ENCODE results near the gene AXL. TPM values are rescaled to one million over a fixed set of nuclear protein-coding genes. Genes with fewer than 3 reads are reported as not detected.

The AXL gene
- total and polyA plus RNA-seq, 2 of the 13 experiments (the other 11 are each of a cell fraction or from before 2014, with no cell fraction given) = 0.71 to 5.9 TPM

DNA sequence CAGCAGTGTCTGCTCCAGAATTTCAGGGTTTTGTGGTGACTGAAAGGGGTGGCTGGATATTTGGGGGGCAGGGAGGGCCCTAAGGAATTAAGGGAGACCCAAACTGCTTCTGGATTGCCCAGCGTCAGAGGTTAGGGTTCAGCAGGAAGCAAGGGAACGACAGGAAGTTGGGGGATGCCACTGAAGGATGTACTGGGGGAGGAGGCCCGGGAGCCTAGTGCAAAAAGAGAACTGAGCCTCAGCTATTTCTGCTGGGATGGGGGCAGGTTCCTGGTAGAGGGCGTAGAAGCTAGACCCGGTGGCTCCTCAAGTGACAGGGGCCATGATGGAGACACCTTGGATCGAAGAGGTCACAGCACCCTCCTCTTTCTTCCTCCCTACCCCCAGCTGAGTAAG, 24.9 kb upstream of the AXL start:
- no TSS peak for BruUV-seq (replicated peaks)
- POLR2A ChIA-PET = interaction anchor here (0.9 to 2.1 kb wide), 2 partner anchors 18 to 69 kb away, joined by 3 to 11 read pairs; partner anchors contain the start of gene HNRNPUL1
- no peak overlapping the region for H2AFZ ChIP-seq (ENCODE audit: low read length)
- peak overlapping the region in 1 of 3 experiments; percentile 58; a peak in 3 of 6 replicates for H3K4me3 ChIP-seq (replicated peaks in 1 of 3; ENCODE audit: insufficient read depth in 1 of 3, low read depth in 2 of 3, low read length in 3 of 3)
- DNase-seq (ENCODE audit: low spot score) = no peak
- no peaks in the 10 kb centered on the region for H3K9me3 ChIP-seq (ENCODE audit: low read length)
- H3K4me2 ChIP-seq (ENCODE audit: low read depth, low read length) = peak overlapping the region; percentile 75; the same call in 1 of the 2 replicates
- peaks cover 43% of the 10 kb centered on the region for H3K4me1 ChIP-seq (ENCODE audit: insufficient read depth, low read length)
- CTCF ChIA-PET (ENCODE audit: low intra/inter-chr PET ratio, low total read pairs) = no interaction called here
- FAIRE-seq = no peak
- no peak for ATAC-seq
- no peaks in the 10 kb centered on the region for H3K36me3 ChIP-seq (replicated peaks in 1 of 2; ENCODE audit: control insufficient read depth in 1 of 2, insufficient read depth in 2 of 2, low read length in 2 of 2)
- no peak overlapping the region for H3K9ac ChIP-seq (ENCODE audit: insufficient read depth, low read depth, low read length)
- no peaks in the 10 kb centered on the region for H4K20me1 ChIP-seq (ENCODE audit: insufficient read depth, low read length)
- 23% methylated on average over 6 of the region's 6 CpGs for WGBS (ENCODE audit: low lambda C conversion rate)
- no peak overlapping the region for H3K27ac ChIP-seq (ENCODE audit: extremely low read length, insufficient read depth, low read length)
- intact Hi-C loops (cut with micrococcal nuclease; ENCODE audit: unreplicated experiment) (no loop called here), in situ Hi-C loops (cut with HindIII; ENCODE audit: extremely low pct_ligation_motif_present, low pct_unique_long_range_greater_than_20kb) (no loop called here)
- peaks cover 0 to 24% of the 10 kb centered on the region in 2 experiments; a peak in 2 of 5 replicates for H3K27me3 ChIP-seq (ENCODE audit: control insufficient read depth in 1 of 2, insufficient read depth in 2 of 2, low read length in 2 of 2)
- H3K79me2 ChIP-seq (ENCODE audit: insufficient read depth, low read length) = no peaks in the 10 kb centered on the region
- TF ChIP-seq KDM3A (CRISPR knock-in tag; IDR thresholded peaks at IDR 0.05; ENCODE audit: low read depth) (no peak), KDM6A (CRISPR knock-in tag; IDR thresholded peaks at IDR 0.05; ENCODE audit: low read depth) (no peak), MAFG (CRISPR knock-in tag; IDR thresholded peaks at IDR 0.05) (no peak), ZNF790 (CRISPR knock-in tag; IDR thresholded peaks at IDR 0.05; ENCODE audit: borderline replicate concordance) (no peak), NR3C1 (CRISPR knock-in tag; IDR thresholded peaks at IDR 0.05) (no peak)
- TF ChIP-seq, protein P1, sequence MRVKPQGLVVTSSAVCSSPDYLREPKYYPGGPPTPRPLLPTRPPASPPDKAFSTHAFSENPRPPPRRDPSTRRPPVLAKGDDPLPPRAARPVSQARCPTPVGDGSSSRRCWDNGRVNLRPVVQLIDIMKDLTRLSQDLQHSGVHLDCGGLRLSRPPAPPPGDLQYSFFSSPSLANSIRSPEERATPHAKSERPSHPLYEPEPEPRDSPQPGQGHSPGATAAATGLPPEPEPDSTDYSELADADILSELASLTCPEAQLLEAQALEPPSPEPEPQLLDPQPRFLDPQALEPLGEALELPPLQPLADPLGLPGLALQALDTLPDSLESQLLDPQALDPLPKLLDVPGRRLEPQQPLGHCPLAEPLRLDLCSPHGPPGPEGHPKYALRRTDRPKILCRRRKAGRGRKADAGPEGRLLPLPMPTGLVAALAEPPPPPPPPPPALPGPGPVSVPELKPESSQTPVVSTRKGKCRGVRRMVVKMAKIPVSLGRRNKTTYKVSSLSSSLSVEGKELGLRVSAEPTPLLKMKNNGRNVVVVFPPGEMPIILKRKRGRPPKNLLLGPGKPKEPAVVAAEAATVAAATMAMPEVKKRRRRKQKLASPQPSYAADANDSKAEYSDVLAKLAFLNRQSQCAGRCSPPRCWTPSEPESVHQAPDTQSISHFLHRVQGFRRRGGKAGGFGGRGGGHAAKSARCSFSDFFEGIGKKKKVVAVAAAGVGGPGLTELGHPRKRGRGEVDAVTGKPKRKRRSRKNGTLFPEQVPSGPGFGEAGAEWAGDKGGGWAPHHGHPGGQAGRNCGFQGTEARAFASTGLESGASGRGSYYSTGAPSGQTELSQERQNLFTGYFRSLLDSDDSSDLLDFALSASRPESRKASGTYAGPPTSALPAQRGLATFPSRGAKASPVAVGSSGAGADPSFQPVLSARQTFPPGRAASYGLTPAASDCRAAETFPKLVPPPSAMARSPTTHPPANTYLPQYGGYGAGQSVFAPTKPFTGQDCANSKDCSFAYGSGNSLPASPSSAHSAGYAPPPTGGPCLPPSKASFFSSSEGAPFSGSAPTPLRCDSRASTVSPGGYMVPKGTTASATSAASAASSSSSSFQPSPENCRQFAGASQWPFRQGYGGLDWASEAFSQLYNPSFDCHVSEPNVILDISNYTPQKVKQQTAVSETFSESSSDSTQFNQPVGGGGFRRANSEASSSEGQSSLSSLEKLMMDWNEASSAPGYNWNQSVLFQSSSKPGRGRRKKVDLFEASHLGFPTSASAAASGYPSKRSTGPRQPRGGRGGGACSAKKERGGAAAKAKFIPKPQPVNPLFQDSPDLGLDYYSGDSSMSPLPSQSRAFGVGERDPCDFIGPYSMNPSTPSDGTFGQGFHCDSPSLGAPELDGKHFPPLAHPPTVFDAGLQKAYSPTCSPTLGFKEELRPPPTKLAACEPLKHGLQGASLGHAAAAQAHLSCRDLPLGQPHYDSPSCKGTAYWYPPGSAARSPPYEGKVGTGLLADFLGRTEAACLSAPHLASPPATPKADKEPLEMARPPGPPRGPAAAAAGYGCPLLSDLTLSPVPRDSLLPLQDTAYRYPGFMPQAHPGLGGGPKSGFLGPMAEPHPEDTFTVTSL (CRISPR knock-in tag; IDR thresholded peaks at IDR 0.05; ENCODE audit: borderline replicate concordance) = no peak
- TF ChIP-seq, protein P2, sequence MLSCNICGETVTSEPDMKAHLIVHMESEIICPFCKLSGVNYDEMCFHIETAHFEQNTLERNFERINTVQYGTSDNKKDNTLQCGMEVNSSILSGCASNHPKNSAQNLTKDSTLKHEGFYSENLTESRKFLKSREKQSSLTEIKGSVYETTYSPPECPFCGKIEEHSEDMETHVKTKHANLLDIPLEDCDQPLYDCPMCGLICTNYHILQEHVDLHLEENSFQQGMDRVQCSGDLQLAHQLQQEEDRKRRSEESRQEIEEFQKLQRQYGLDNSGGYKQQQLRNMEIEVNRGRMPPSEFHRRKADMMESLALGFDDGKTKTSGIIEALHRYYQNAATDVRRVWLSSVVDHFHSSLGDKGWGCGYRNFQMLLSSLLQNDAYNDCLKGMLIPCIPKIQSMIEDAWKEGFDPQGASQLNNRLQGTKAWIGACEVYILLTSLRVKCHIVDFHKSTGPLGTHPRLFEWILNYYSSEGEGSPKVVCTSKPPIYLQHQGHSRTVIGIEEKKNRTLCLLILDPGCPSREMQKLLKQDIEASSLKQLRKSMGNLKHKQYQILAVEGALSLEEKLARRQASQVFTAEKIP (CRISPR knock-in tag; IDR thresholded peaks at IDR 0.05; ENCODE audit: borderline replicate concordance) = no peak
- TF ChIP-seq, protein P3, sequence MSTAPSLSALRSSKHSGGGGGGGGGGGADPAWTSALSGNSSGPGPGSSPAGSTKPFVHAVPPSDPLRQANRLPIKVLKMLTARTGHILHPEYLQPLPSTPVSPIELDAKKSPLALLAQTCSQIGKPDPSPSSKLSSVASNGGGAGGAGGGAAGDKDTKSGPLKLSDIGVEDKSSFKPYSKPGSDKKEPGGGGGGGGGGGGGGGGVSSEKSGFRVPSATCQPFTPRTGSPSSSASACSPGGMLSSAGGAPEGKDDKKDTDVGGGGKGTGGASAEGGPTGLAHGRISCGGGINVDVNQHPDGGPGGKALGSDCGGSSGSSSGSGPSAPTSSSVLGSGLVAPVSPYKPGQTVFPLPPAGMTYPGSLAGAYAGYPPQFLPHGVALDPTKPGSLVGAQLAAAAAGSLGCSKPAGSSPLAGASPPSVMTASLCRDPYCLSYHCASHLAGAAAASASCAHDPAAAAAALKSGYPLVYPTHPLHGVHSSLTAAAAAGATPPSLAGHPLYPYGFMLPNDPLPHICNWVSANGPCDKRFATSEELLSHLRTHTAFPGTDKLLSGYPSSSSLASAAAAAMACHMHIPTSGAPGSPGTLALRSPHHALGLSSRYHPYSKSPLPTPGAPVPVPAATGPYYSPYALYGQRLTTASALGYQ (CRISPR knock-in tag; IDR thresholded peaks at IDR 0.05) = no peak
- TF ChIP-seq, protein P4, sequence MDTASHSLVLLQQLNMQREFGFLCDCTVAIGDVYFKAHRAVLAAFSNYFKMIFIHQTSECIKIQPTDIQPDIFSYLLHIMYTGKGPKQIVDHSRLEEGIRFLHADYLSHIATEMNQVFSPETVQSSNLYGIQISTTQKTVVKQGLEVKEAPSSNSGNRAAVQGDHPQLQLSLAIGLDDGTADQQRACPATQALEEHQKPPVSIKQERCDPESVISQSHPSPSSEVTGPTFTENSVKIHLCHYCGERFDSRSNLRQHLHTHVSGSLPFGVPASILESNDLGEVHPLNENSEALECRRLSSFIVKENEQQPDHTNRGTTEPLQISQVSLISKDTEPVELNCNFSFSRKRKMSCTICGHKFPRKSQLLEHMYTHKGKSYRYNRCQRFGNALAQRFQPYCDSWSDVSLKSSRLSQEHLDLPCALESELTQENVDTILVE (CRISPR knock-in tag; IDR thresholded peaks at IDR 0.05) = no peak
- TF ChIP-seq, protein P5, sequence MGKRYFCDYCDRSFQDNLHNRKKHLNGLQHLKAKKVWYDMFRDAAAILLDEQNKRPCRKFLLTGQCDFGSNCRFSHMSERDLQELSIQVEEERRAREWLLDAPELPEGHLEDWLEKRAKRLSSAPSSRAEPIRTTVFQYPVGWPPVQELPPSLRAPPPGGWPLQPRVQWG (CRISPR knock-in tag; IDR thresholded peaks at IDR 0.05; ENCODE audit: borderline replicate concordance, low read depth) = no peak

All from HepG2 (cell line).